Fibroblast of lung (primary cell): ENCODE data around the gene TSHZ2. TPM values are rescaled to one million over a fixed set of nuclear protein-coding genes. Genes with fewer than 3 reads are reported as not detected.
A peak's percentile ranks its signal among the peaks of the same experiment; 100 is the strongest.

Experiments used
- DNase-seq, 2 donors: peaks; one replicate each; pipeline versions ENCODE4 v3.0.0 to v3.0.0-alpha.2; 2010; ENCODE audit warnings: low read depth in 2 of 2
- H2AFZ ChIP-seq: 2 replicates; pipeline ENCODE4 v1.5.1; 2012; ENCODE audit warnings: low read length, control low read depth, inconsistent platforms
- H3K27ac ChIP-seq: 2 replicates; pipeline ENCODE4 v1.5.1; 2011; ENCODE audit warnings: low read length, control low read depth; ENCODE audit not compliant: insufficient read depth
- H3K27me3 ChIP-seq: 2 replicates; pipeline ENCODE4 v1.5.1; 2011; ENCODE audit warnings: mild to moderate bottlenecking, low read length; ENCODE audit not compliant: control insufficient read depth, insufficient read depth
- H3K36me3 ChIP-seq: 2 replicates; pipeline ENCODE4 v1.5.1; 2011; ENCODE audit warnings: low read length; ENCODE audit not compliant: control insufficient read depth, insufficient read depth
- H3K4me1 ChIP-seq: 2 replicates; pipeline ENCODE4 v1.5.1; 2011; ENCODE audit warnings: low read length; ENCODE audit not compliant: control insufficient read depth, insufficient read depth; ENCODE audit errors: extremely low read depth
- H3K4me2 ChIP-seq: 2 replicates; pipeline ENCODE4 v1.5.1; 2011; ENCODE audit warnings: low read length, control low read depth; ENCODE audit not compliant: insufficient read depth; ENCODE audit errors: extremely low read depth
- H3K4me3 ChIP-seq, 4 experiments: fragments of 200-600 bp in 1 of 4; sonication (generic) in 1 of 4; replicated peaks in 1 of 4; 2 replicates each; pipeline ENCODE4 v1.5.1; 2011 to 2016; ENCODE audit warnings: low read length in 4 of 4, low read depth in 3 of 4, mild to moderate bottlenecking in 3 of 4, control low read depth in 2 of 4, inconsistent platforms in 1 of 4, mixed read lengths in 1 of 4; ENCODE audit not compliant: insufficient read depth in 1 of 4; ENCODE audit errors: control extremely low read depth in 1 of 4
- H3K79me2 ChIP-seq: 2 replicates; pipeline ENCODE4 v1.5.1; 2012; ENCODE audit warnings: mild to moderate bottlenecking, low read length, inconsistent platforms; ENCODE audit not compliant: control insufficient read depth, insufficient read depth
- H3K9ac ChIP-seq: 2 replicates; pipeline ENCODE4 v1.5.1; 2011; ENCODE audit warnings: mild to moderate bottlenecking, low read length, control low read depth; ENCODE audit not compliant: insufficient read depth
- H3K9me3 ChIP-seq: 2 replicates; pipeline ENCODE4 v1.5.1; 2012; ENCODE audit warnings: low read depth, low read length; ENCODE audit not compliant: control insufficient read depth, insufficient read depth
- H4K20me1 ChIP-seq: 2 replicates; pipeline ENCODE4 v1.5.1; 2011; ENCODE audit warnings: low read length; ENCODE audit not compliant: control insufficient read depth, insufficient read depth; ENCODE audit errors: extremely low read depth
- CTCF ChIP-seq, 2 donors: IDR thresholded peaks in 1 of 2; conservative IDR thresholded peaks in 1 of 2; 1 replicate in 1 of 2; 2 replicates in 1 of 2; pipeline ENCODE4 v1.5.1; 2011 to 2012; ENCODE audit warnings: low read length in 2 of 2, control low read depth in 1 of 2, inconsistent platforms in 1 of 2, low read depth in 1 of 2, mild to moderate bottlenecking in 1 of 2
- EZH2 ChIP-seq: IDR thresholded peaks from 2 replicates; pipeline ENCODE4 v1.5.1; 2012; ENCODE audit warnings: low read length, control low read depth, mild to moderate bottlenecking; ENCODE audit errors: missing control alignments
- polyA plus RNA-seq, 2 donors: library from polyadenylated mRNA; depleted of rRNA in 1 of 2; stranded (reverse) in 1 of 2; unstranded in 1 of 2; fragments of >200 nt; gene quantifications; 2 replicates each; pipeline ENCODE4 v1.2.1, GENCODE V29; 2011 to 2012; ENCODE audit warnings: missing spikeins in 1 of 2
- total RNA-seq: library from RNA; depleted of rRNA; stranded (reverse); fragments of >200 nt; gene quantifications from 2 replicates; pipeline ENCODE4 v1.2.1, GENCODE V29; 2014

TSHZ2 gene
- total and polyA plus RNA-seq, 2 donors (not counting 1 experiment from before 2014, with no cell fraction given) = 0.15 to 2.6 TPM

DNA sequence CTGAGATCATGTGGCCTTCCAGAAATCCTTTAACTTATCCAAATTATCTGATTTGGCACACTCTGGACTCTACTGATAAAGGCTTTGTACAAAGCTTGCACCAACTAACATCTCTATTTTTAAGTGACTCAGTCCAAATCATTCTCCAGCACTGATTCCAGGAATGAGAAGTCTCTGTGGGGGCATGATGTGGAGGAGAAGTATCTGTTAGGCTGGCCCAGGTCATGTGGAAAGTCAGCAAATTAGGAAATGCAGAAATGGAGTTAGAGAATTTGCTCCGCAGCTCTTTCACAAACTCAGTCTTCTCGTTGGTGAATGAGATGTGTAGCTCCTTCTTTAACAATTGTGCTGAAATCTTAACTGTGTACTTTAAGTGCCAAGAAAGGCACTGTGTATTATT lies 455.8 kb downstream of the TSHZ2 start:
- H3K36me3 ChIP-seq = no peaks in the 10 kb centered on the region
- TF ChIP-seq CTCF (conservative IDR thresholded peaks at IDR 0.05 in 1 of 2, IDR thresholded peaks at IDR 0.05 in 1 of 2; ENCODE audit: low read depth in 1 of 2, low read length in 2 of 2) = no peak
- no peak for TF ChIP-seq EZH2
- no peak overlapping the region for H3K9ac ChIP-seq
- H3K4me1 ChIP-seq = no peaks in the 10 kb centered on the region
- no peak overlapping the region for H3K4me3 ChIP-seq
- DNase-seq = peak in 1 of 2 donors; percentile 24
- H3K9me3 ChIP-seq = no peaks in the 10 kb centered on the region
- no peaks in the 10 kb centered on the region for H3K27me3 ChIP-seq
- H3K4me2 ChIP-seq = no peak overlapping the region
- H3K79me2 ChIP-seq = no peaks in the 10 kb centered on the region
- H3K27ac ChIP-seq = no peak overlapping the region
- no peaks in the 10 kb centered on the region for H4K20me1 ChIP-seq
- no peak overlapping the region for H2AFZ ChIP-seq

GRCh38 chr20:53428588-53428987 lies 456.4 kb downstream of the TSHZ2 start:
- no peak overlapping the region for H2AFZ ChIP-seq
- no peak overlapping the region for H3K4me3 ChIP-seq
- no peak overlapping the region for H3K9ac ChIP-seq
- no peak overlapping the region for H3K27ac ChIP-seq
- no peak for TF ChIP-seq CTCF (conservative IDR thresholded peaks at IDR 0.05 in 1 of 2, IDR thresholded peaks at IDR 0.05 in 1 of 2; ENCODE audit: low read depth in 1 of 2, low read length in 2 of 2)
- TF ChIP-seq EZH2 = no peak
- no peaks in the 10 kb centered on the region for H3K79me2 ChIP-seq
- H3K27me3 ChIP-seq = no peaks in the 10 kb centered on the region
- DNase-seq = no peak
- H3K4me2 ChIP-seq = no peak overlapping the region
- H4K20me1 ChIP-seq = no peaks in the 10 kb centered on the region
- H3K4me1 ChIP-seq = no peaks in the 10 kb centered on the region
- no peaks in the 10 kb centered on the region for H3K36me3 ChIP-seq
- no peaks in the 10 kb centered on the region for H3K9me3 ChIP-seq

GRCh38 chr20:53428996-53429395 lies 456.8 kb downstream of the TSHZ2 start:
- Histone ChIP-seq H3K9ac (no peak overlapping the region), H3K27ac (no peak overlapping the region)
- DNase-seq = no peak

More at GRCh38 chr20:53428996-53429395, 456.8 kb downstream of the TSHZ2 start:
- Histone ChIP-seq H3K9me3 (no peaks in the 10 kb centered on the region), H3K4me1 (no peaks in the 10 kb centered on the region), H3K4me2 (no peak overlapping the region), H4K20me1 (no peaks in the 10 kb centered on the region), H3K4me3 (no peak overlapping the region), H3K79me2 (no peaks in the 10 kb centered on the region), H3K36me3 (no peaks in the 10 kb centered on the region), H3K27me3 (no peaks in the 10 kb centered on the region), H2AFZ (no peak overlapping the region)
- TF ChIP-seq CTCF (conservative IDR thresholded peaks at IDR 0.05 in 1 of 2, IDR thresholded peaks at IDR 0.05 in 1 of 2; ENCODE audit: low read depth in 1 of 2, low read length in 2 of 2) (no peak), EZH2 (no peak)
